D721Med (cell line): Measurements from ENCODE around the gene ASXL2.

Experiments
- DNase-seq: peaks from one replicate; pipeline ENCODE4 v3.0.0; 2011; ENCODE audit warnings: low spot score; ENCODE audit not compliant: insufficient read length
- FAIRE-seq: peaks from 2 replicates; lab custom pipeline; 2011; peaks lifted over from hg19 to GRCh38; lab: Jason Lieb, UNC
- TF ChIP-seq, protein P1 (sequence below): IDR thresholded peaks from 2 replicates; pipeline ENCODE4 v1.5.1; 2012; ENCODE audit warnings: mild to moderate bottlenecking, control low read depth; ENCODE audit not compliant: insufficient read depth; ENCODE audit errors: missing control alignments

Gene ASXL2

DNA sequence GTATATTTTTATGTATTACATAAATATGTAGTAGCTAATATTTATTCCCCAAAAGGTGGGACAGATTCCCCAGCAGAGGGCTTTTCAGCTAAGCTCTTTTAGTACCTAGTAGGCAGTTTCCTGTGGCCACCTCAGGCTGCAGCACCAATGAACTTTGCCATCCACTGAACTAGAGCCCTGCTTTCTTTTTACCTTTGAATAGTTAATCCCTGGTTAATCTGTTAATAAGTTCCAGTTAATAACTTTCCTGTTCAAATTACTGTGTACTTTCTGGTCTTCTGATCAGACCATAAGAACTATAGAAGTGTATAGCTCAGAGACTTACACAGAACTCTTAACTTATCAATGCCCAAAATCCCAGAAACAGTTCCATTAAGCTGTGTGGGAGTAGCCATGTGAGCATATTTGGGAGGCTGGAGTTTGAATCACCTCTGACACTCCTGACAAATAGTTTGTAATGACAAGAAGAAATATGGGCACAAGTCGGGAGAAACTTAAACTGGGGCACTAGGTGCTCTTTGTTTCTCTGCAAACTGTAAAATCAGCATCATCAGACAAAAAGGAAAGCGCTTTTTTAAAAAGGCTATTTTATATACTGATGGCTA, 40.0 kb downstream of the ASXL2 start:
- TF ChIP-seq, protein P1, sequence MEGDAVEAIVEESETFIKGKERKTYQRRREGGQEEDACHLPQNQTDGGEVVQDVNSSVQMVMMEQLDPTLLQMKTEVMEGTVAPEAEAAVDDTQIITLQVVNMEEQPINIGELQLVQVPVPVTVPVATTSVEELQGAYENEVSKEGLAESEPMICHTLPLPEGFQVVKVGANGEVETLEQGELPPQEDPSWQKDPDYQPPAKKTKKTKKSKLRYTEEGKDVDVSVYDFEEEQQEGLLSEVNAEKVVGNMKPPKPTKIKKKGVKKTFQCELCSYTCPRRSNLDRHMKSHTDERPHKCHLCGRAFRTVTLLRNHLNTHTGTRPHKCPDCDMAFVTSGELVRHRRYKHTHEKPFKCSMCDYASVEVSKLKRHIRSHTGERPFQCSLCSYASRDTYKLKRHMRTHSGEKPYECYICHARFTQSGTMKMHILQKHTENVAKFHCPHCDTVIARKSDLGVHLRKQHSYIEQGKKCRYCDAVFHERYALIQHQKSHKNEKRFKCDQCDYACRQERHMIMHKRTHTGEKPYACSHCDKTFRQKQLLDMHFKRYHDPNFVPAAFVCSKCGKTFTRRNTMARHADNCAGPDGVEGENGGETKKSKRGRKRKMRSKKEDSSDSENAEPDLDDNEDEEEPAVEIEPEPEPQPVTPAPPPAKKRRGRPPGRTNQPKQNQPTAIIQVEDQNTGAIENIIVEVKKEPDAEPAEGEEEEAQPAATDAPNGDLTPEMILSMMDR: no peak
- no peak for FAIRE-seq
- no peak for DNase-seq

DNA sequence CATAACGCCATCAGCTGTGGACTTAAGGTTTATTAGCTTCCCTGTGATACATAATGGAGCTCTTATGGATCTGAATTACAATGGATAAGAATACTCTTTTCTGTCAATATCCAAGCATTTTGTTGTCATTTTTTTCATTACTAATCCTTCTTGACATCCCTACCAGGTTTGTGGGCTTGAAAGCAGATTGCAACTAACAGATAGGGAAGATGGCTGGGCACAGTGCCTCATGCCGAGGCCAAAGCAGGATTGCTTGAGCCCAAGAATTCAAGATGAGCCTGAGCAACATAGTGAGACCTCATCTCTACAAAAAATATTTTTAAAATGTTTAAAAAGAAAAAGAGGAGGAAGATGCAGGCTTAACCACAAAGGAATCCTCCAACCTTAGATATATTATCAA, 42.4 kb downstream of the ASXL2 start:
- DNase-seq (no peak), FAIRE-seq (no peak)
- TF ChIP-seq, protein P1: no peak

DNA sequence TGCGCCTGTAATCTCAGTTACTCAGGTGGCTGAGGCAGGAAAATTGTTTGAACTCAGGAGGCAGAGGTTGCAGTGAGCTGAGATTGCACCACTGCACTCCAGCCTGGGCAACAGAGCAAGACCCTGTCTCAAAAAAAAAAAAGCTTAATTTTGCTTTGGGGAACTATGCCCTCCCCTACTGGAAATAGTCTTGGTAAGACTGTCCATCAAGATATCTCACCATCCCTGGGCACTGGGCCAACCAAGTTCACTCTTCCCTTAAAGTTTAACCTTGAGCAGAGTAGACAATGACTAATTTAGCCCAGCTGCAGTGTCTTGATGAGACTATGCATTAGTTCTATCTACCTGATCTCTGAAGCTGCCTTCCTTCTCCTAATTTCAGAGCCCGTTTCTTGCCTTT, 44.7 kb downstream of the ASXL2 start:
- DNase-seq (no peak), FAIRE-seq (no peak)
- TF ChIP-seq, protein P1: no peak

DNA sequence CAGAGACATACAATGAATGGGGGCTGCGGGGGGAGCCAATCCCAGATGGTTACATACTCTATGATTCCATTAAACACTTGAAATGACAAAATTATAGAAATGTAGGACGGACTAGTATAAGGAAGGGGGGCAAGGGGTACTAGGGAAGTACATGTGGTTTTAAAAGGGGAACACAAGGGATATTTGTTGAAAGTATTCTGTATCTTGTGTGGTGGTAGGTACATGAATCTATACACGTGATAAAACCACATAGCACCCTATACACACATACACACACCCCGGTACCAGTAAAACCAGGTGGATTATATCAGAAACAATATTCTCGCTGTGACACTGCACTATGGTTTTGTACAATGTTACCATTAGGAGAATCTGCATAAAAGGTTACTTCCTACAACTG, 45.4 kb downstream of the ASXL2 start:
- no peak for FAIRE-seq
- no peak for DNase-seq
- TF ChIP-seq, protein P1: no peak

DNA sequence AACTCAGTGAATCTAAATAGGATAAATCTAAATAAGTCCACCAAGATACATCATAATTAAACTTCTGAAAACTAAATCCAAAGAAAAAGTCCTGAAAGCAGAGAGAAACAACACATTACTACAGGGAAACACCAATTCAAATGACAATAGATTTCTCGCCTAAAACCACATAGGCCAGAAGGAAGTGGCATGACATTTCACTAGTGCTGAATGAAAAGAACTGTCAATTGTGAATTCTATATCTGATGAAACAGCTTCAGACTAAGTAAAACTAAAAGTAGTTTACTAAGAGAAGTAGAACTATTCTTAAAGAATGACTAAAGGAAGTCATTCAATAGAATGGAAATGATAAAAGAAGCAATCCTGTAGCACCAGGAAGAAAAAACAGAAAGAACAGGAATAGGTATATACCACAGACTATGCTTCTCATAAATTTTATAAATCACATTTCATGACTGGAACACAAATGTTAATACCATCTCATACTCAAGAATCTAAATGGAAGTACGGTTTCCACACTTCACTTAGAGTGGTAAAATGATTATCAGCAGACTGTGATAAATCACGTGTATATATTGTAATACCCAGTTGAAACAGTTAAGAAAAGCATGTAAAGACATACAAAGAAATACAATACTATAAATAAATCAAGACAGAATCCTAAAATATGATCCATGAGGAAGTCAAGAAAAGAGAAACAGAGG, 46.4 kb downstream of the ASXL2 start:
- no peak for FAIRE-seq
- TF ChIP-seq, protein P1: no peak
- no peak for DNase-seq

DNA sequence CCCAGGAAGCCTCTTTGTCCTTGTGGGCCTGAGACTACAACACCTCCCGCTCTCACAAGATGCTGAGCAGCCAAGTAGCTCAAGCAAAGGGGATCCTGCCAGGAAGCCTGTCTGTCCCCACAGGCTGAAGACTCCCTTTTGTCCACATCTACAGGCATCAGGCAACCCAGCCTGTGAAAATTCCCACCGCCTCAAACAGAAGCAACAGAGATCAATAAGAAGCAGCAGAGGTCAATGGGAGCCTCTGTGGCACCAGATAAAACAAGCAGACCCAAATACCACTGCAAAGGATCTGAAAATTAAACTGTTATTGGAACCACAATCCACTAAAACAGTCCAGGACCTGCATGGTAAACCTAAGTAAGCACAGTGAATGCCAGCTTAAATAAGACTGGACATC, 48.5 kb downstream of the ASXL2 start:
- no peak for FAIRE-seq

More for the DNA sequence above, 48.5 kb downstream of the ASXL2 start:
- DNase-seq: no peak
- TF ChIP-seq, protein P1: no peak
